ENCODE measurements around the gene SLC25A18. TPM values are rescaled to one million over a fixed set of nuclear protein-coding genes. Genes with fewer than 3 reads are reported as not detected.

SLC25A18 gene
- total RNA-seq = 1 to 10 TPM in 4 of 9 donors, under 1 TPM in 4, not detected in 1; 0.23 to 3.1 (median 0.98) TPM
- 1 to 10 TPM in 2 of 3 donors, under 1 TPM in 1; 0.16 to 2.5 (median 2.3) TPM for polyA plus RNA-seq
- long read RNA-seq, donor 1, partial matches to known transcripts = 142 of 437 reads
- long read RNA-seq, donor 1, other reads (novel, unspliced or antisense) = 295 of 437 reads
- long read RNA-seq, donor 2 = 0 reads
- long read RNA-seq, donor 3, partial matches to known transcripts = 103 of 277 reads
- long read RNA-seq, donor 3, other reads (novel, unspliced or antisense) = 174 of 277 reads
- long read RNA-seq, donor 4 = 0 reads
- long read RNA-seq, donor 5, partial matches to known transcripts = 2 of 2 reads
- long read RNA-seq, donor 5, other reads (novel, unspliced or antisense) = 0 of 2 reads
- long read RNA-seq, donor 6, partial matches to known transcripts = 0 of 1 reads
- long read RNA-seq, donor 6, other reads (novel, unspliced or antisense) = 1 of 1 reads
- long read RNA-seq, donor 7 = 0 reads
- long read RNA-seq, donor 8, partial matches to known transcripts = 323 of 330 reads
- long read RNA-seq, donor 8, other reads (novel, unspliced or antisense) = 7 of 330 reads
- long read RNA-seq, donor 9, partial matches to known transcripts = 84 of 245 reads
- long read RNA-seq, donor 9, other reads (novel, unspliced or antisense) = 161 of 245 reads
- long read RNA-seq, donor 10 = 0 reads

DNA sequence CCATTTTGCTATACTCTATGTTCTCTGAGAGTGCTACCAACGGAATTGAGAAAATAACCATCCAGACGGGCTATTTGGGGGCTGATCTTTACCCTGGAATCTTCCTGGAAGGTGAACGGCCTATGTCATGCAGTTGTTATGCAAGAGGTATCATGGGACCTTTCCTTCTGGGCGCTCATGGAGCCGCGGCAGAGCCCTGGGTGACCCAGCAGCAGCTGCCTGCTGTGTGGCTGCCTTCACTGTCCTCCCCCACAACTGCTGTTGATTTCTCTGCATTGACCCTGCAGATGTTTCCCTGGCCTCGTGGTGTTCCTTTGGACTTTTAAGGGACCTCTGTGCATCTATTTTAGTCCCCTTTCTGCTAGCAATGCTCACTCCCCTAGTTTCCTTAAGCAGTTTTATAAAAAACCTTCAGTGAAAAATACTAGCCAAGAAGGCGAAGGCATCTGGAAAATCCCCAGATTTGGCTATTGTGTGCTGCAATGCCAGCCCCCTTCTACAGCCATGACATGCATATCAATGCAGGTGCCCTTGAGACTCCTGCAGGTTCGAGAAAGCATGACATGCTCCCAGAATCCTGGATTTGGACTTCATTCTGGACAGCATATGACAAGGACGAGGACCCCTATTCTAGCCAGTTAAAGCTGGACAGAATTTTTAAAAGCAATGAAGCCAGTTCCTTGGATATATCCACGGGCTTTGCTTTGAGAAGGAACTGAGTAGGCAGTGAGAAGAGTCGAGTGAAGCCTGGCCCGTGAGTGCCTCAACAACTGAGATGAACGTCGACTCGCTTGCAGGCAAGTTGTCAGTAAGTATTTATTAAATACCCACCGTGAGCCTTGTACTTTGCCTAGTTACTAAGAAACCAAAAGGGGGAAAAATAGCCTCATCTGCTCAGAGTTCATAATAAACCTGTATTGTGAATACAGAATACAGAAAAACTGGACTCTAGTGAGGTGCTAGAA, at the start of gene SLC25A18:
TSS of gene SLC25A18 (plus strand) at position 593 of the 965 bp plus-strand sequence. CDS start 16,447 bp downstream, outside the sequence.
- Histone ChIP-seq H3K9me3 (replicated peaks in 1 of 3) (no peaks in the 10 kb centered on the region), H3K4me1 (replicated peaks in 1 of 2) (no peaks in the 10 kb centered on the region), H3K36me3 (replicated peaks in 1 of 2) (no peaks in the 10 kb centered on the region), H3K4me3 (no peak within 1 kb of the TSS), H3K27ac (peak within 1 kb of the TSS in 4 of 5 donors; percentile 4 to 72 (median 34)), H3K27me3 (no peaks in the 10 kb centered on the region)
- TF ChIP-seq, protein P1, sequence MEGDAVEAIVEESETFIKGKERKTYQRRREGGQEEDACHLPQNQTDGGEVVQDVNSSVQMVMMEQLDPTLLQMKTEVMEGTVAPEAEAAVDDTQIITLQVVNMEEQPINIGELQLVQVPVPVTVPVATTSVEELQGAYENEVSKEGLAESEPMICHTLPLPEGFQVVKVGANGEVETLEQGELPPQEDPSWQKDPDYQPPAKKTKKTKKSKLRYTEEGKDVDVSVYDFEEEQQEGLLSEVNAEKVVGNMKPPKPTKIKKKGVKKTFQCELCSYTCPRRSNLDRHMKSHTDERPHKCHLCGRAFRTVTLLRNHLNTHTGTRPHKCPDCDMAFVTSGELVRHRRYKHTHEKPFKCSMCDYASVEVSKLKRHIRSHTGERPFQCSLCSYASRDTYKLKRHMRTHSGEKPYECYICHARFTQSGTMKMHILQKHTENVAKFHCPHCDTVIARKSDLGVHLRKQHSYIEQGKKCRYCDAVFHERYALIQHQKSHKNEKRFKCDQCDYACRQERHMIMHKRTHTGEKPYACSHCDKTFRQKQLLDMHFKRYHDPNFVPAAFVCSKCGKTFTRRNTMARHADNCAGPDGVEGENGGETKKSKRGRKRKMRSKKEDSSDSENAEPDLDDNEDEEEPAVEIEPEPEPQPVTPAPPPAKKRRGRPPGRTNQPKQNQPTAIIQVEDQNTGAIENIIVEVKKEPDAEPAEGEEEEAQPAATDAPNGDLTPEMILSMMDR (IDR thresholded peaks at IDR 0.05) = peak in 2 of 6 experiments; percentile 14 to 16
- TF ChIP-seq POLR2A (IDR thresholded peaks at IDR 0.05) = no peak
- DNase-seq = peak in 6 of 7 donors; percentile 37 to 78 (median 51)
- 51 to 61% (median 59%) methylated on average over 15 to 17 of the region's 17 CpGs for WGBS, 4 donors
- intact Hi-C loops (cut with DNase I) = no loop called here

- TF ChIP-seq POLR2A (IDR thresholded peaks at IDR 0.05) = no peak
- TF ChIP-seq, protein P1 (IDR thresholded peaks at IDR 0.05) = no peak
- DNase-seq = no peak
- H3K4me3 ChIP-seq = no peak overlapping the region
- no peaks in the 10 kb centered on the region for H3K27me3 ChIP-seq
- 30 to 47% (median 36%) methylated on average over 2 of the region's 2 CpGs for WGBS, 4 donors
- intact Hi-C loops (cut with DNase I) = loop anchor here in 1 of 2 donors (10.0 kb wide), 1 partner anchor 589 kb away; no protein-coding TSS in a partner anchor
- no peaks in the 10 kb centered on the region for H3K36me3 ChIP-seq (replicated peaks in 1 of 2)
- no peaks in the 10 kb centered on the region for H3K9me3 ChIP-seq (replicated peaks in 1 of 3)
- no peaks in the 10 kb centered on the region for H3K4me1 ChIP-seq (replicated peaks in 1 of 2)
- H3K27ac ChIP-seq = no peak overlapping the region
These were observed 49.7 kb upstream of the SLC25A18 start for GRCh38 chr22:17513612-17514011.

GRCh38 chr22:17514084-17514483, 49.2 kb upstream of the SLC25A18 start:
- Histone ChIP-seq H3K27ac (no peak overlapping the region), H3K9me3 (replicated peaks in 1 of 3) (no peaks in the 10 kb centered on the region), H3K4me3 (no peak overlapping the region), H3K36me3 (replicated peaks in 1 of 2) (no peaks in the 10 kb centered on the region), H3K4me1 (replicated peaks in 1 of 2) (no peaks in the 10 kb centered on the region), H3K27me3 (no peaks in the 10 kb centered on the region)
- intact Hi-C loops (cut with DNase I) = loop anchor here in 1 of 2 donors (10.0 kb wide), 1 partner anchor 589 kb away; no protein-coding TSS in a partner anchor
- TF ChIP-seq, protein P1 (IDR thresholded peaks at IDR 0.05) = no peak
- no peak for TF ChIP-seq POLR2A (IDR thresholded peaks at IDR 0.05)
- no peak for DNase-seq
- 79 to 92% (median 86%) methylated on average over 7 of the region's 7 CpGs for WGBS, 4 donors
